Measurements from ENCODE around the gene MPPED2.
A peak's percentile ranks its signal among the peaks of the same experiment; 100 is the strongest.

MPPED2 gene, protein sequence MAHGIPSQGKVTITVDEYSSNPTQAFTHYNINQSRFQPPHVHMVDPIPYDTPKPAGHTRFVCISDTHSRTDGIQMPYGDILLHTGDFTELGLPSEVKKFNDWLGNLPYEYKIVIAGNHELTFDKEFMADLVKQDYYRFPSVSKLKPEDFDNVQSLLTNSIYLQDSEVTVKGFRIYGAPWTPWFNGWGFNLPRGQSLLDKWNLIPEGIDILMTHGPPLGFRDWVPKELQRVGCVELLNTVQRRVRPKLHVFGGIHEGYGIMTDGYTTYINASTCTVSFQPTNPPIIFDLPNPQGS

DNA sequence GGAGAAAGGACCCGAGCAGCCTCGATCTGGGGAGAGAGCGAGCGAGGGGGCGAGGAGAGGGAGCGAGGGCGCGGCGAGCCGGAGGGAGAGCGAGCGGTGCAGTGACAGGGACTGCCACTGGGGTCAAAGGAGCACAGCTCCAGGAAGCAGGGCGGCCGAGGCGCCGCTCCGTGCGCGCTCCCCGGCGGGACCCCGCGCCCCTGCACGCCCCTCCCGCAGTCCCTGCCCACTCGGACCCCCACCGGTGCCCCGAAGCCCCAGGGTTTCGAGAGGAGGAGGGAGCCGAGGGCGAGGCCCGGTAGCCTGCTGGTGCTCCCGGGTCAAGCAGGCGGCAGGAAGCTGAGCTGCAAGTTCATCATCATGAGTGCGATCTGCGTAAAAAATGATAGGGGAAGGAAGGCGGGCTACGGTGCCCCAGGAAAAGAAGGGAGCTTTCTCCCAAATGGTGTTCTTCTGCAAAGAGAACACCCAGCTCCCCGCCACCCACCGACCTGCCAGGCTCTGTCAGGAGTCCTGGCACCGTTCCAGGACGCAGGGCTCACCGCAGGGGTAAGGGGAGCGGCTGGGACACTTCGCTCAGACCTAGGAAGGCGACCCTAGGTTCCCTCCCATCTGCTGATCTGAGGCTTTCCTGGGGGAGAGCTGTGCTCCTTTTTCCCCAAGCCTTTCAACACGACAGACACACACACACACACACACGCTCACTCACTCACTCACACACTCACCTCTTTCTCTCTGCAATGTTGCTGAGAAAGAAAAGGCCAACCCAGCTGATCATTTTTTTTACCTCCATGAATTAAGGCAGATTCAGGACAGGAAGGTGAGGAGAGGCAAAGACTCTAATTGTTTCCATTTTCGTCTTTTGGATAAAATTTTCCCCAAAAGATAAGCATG is at the start of gene MPPED2:
TSS of gene MPPED2 (minus strand) at position 103 of the 894 bp plus-strand sequence. CDS start 5,980 bp downstream, outside the sequence.
- DNase-seq (ENCODE audit: insufficient read length, low spot score) (peak; percentile 59), FAIRE-seq (no peak)

DNA sequence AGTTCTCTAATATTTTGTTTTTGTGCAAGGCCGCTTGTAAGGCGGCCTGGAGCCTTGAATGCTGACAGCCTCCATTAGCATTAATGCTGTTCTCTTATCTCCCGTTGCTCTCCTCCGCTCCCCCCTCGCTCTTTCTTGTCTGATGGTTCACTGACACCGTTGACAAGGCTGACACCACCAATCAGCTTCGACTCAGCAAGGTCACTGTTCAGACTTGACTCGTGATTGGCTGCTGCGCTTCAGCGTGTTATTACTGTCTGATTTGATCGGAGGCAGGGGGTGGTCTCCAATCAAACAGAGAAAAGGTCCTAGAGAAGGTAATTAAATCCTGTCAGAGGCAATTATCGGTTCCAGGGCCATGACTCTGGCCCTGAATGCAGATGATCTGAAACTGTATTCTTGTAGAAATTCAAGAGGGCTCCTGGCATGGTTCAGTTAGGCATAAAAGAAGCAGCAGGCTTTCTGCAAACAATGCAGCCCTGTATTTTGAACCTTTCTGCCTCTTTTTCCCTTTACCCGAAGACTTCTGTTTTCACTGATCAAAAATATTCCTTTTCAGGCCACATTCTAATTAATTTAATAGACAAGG is 49.3 kb upstream of the MPPED2 start:
- DNase-seq (ENCODE audit: insufficient read length, low spot score) (no peak), FAIRE-seq (no peak)

DNA sequence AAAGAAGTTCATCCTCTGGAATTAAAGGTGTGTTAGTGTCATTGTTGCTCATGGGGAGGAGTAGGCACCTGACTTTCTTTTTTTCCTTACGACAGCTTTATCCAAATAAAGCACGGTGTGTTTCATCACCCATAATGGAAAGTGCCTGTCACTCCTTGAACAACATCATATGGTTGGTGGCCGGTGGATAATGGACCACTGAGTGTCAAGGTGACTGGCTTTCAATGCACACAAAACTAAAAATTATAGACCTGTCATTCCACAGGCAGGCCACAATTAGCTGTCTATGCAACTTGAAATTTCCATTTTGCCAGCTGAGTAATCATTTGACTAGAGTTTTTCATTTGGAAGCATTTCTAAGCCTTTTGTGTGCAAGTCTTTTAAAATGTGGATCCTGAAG is 45.0 kb upstream of the MPPED2 start:
- DNase-seq (ENCODE audit: insufficient read length, low spot score) (no peak), FAIRE-seq (no peak)

DNA sequence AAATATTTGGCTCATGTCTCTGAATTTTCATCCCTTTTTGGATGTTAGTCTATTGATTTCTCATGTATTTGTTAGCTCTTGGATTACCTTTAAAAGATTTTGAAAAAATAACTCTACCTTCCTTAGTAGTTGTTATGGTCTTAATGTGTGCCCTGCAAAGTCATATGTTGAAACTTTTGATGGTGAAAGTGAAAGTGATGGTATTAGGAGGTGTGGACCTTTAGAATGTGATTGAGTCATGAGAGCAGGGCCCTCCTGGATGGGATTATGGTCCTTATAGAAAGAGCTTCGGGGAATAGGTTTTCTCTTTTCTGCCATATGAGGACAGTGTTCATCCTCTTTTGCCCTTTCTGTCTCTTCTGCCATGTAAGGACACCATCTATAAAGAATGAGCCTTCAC is 33.6 kb upstream of the MPPED2 start:
- DNase-seq (ENCODE audit: insufficient read length, low spot score) (no peak), FAIRE-seq (no peak)

DNA sequence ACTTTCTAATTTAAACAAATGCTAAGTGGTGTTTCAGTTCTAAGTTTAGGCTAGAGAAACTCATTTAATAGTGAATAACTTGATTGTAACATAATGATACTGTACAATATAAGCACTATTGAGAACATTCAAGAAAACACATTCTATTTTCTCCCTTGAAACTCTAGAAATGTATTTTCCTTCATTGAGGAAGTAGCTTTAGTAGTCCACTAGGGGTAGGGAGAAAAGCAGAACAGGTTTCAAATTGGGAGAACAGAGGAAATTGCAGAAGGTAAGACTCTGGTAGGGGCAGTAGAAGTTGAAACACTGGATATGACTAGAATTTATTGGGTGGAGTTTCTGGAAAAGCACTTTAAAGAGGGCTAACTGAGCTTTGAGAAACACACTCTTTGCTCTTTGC is 31.6 kb upstream of the MPPED2 start:
- DNase-seq (ENCODE audit: insufficient read length, low spot score) (no peak), FAIRE-seq (no peak)

DNA sequence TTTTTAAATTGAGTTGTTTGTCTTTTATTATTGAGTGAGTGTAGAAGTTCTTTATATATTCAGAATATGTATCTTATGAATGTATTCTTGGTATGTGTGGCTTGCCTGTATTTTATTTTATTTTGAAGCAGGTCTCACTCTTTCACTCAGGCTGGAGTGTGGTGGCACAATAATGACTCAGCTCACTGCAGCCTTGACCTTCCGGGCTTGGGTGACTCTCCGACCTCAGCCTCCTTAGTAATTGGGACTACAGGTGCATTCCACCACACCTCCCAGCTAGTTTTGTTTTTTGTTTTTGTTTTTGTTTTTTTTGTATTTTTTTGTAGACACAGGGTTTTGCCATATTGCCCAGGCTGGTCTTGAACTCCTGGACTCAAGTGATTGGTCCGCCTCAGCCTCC is 24.5 kb upstream of the MPPED2 start:
- DNase-seq (ENCODE audit: insufficient read length, low spot score) = no peak
- no peak for FAIRE-seq

DNA sequence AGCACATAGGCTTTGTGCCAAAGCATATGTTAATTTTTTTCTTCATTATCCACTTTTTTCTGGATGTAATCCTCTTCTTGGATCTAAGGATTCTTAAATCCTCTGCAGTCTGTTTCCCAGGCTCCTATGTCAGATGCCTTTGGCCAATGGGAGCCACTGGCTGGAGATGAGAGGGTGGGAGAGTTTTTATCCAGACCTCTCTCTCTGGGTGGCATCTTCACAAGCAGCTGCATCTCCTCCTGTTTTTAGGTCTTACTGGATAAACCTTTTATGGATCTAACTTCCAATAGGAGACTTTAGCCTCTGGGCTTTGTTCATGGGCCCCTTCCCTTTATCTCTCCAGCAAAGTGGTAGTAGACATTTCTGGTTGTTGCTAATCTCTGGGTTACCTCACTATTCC is 22.4 kb upstream of the MPPED2 start:
- no peak for FAIRE-seq
- no peak for DNase-seq (ENCODE audit: insufficient read length, low spot score)

DNA sequence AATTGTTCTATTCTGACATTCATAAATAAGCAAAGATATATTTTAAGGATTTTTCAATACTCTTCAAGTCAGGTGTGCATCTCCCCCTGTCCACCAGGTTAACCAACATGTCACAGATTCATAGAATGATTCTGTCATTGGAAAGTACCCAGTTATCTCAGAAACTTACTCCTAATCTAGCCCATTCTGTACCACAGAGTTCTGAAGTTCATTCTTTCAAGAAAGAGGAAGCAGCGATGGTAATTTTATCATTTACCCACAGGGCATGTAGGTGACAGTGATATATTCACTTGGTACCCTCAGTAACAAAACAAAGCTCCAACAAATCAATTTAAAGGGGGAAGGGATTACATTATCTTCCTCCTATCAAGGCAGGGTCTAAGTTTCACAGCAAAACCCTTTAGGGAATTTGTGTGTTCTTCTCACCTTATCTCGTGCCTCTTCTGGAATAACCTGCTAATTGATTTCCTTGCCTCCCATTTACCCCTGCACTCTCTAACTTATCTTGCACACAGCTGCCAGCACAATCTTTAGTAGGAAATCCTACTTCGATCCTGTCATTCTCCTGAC is 19.0 kb upstream of the MPPED2 start:
- no peak for FAIRE-seq
- no peak for DNase-seq (ENCODE audit: insufficient read length, low spot score)

DNA sequence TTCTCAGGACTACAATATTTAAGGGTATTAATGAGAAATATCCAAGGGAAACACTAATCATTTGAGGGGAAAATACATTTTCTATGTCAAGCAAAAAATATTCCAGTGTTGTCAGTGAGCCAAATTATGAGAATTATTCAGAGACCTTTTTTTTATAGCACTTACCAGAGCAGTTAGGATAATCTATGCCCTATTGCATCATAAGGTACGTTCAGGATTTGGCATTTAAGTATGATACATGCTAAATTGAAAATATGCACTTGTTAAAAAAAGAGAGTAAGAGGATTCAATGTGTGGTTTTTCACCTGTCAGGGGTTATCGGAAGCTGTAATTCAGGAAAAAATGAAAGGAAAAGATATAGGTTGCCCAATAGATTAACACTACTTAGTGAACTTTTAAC is 17.2 kb upstream of the MPPED2 start:
- FAIRE-seq = no peak
- no peak for DNase-seq (ENCODE audit: insufficient read length, low spot score)

DNA sequence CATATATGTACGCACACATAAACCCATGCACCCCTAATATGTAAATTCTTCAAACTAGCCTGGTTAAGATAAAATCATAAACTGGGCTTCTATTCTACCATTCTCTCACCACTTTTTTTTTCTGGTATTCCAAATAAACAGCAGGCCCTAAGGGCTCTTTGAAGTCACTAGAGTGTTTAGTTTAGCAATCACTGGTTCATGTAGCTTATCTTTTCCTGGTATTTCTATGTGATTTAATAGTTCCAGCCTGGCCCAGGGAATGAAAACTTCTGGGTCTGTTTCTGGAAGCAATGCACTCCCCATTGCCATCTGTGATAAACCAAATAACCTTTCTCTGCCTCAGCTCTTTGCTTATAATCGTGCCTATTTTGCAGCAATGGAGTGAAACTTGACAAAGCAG is 10.7 kb upstream of the MPPED2 start:
- DNase-seq (ENCODE audit: insufficient read length, low spot score) = no peak
- FAIRE-seq = no peak

DNA sequence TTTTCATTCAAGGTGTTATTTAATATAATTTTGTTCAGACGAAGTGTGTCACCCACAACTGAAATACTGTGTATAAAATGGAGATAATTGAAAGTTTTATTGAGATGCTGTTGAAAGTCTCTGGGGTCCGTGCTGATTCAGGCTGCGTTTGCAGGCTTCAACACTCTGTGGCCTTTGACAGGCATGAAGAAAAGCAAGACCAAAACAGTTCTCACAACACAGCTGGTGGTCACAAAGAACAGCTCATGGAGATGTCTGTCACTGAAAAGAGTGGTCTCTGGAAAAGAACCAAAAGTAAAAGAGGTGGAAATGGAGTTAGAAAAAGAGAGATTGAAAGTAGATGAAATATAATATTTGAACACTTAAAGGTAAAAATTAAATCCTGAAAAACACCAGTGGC is 9.8 kb upstream of the MPPED2 start:
- no peak for FAIRE-seq

DNA sequence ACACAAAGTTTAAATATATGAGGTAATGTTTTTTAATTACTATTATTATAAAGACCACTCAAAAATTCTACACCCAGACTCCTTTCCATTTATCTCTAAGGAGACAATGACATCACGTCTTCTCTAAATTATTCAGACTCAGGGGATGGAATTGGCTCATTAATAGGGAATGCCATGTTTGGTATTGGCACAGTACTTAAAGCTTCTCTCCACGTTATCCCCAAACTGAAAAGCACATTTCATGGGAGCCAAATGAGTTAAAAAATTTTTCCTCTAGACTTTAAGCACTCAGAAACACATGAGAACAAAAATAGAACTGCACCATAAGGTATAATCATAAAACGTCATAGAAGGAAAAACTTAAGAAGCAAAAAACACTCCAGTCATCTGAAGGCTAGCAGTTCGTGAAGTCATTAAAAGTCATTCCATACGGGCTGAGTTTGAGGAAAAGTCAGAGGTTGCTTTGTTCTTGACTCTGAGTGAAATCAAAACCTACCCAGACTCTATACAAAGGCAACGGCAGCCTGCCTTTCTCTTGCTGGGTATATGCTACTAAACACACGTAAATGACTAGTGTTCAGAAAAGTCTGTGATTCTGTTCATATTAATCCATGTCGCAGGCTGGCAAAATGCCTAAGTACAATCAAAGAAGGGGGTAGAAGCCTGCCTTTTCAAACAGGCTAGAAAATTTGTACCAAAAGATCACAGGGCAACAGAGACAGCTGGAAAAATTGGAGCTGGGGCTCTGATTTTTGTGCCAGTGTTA is 8.7 kb upstream of the MPPED2 start:
- DNase-seq (ENCODE audit: insufficient read length, low spot score) (no peak), FAIRE-seq (no peak)

More for the DNA sequence above, 9.8 kb upstream of the MPPED2 start:
- DNase-seq (ENCODE audit: insufficient read length, low spot score) = no peak

DNA sequence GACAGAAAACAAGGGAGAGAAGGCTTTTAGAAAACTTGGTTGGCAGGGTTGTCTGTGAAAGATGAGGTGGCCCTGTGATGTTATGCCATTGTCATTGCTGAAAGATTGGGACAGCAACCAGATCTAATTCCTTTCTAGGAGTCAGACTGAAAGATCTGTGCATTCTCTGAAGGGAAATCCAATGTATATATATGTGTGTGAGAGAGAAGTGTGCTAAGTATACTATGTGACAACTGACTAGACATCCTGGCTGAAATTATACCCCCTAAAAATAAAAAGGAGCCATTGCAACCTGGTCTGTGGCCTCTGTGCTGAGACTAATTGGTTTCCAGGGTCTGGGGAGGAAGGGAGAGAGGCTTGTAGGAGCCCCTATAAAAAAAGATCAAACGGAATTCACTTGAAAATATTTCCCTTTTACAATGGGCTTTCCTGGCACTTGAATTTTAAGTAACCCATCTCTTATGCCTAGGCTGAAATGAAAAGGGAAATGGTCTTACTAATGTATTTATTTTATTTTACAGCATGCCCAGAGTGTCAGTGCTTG is 1.2 kb upstream of the MPPED2 start:
- DNase-seq (ENCODE audit: insufficient read length, low spot score) (no peak), FAIRE-seq (no peak)

DNA sequence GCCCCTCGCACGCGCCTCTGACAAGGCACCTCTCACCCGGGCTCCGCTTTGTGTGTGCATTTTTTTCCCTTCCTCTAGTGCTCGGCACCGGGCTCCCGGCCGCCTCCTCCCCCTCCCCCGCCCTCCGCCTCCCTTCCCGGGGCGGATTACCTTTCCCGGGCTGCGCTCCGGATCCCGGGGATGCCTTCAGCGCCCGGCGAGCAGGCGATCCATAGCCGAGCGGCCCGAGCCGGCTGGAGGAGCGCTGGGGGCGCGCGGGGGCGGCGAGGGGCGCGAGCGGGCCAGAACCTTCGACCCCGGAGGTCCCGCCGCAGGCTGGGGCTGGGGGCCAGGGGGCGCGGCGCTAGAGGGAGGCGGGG is 282 bp downstream of the MPPED2 start:
- FAIRE-seq (no peak), DNase-seq (ENCODE audit: insufficient read length, low spot score) (no peak)

DNA sequence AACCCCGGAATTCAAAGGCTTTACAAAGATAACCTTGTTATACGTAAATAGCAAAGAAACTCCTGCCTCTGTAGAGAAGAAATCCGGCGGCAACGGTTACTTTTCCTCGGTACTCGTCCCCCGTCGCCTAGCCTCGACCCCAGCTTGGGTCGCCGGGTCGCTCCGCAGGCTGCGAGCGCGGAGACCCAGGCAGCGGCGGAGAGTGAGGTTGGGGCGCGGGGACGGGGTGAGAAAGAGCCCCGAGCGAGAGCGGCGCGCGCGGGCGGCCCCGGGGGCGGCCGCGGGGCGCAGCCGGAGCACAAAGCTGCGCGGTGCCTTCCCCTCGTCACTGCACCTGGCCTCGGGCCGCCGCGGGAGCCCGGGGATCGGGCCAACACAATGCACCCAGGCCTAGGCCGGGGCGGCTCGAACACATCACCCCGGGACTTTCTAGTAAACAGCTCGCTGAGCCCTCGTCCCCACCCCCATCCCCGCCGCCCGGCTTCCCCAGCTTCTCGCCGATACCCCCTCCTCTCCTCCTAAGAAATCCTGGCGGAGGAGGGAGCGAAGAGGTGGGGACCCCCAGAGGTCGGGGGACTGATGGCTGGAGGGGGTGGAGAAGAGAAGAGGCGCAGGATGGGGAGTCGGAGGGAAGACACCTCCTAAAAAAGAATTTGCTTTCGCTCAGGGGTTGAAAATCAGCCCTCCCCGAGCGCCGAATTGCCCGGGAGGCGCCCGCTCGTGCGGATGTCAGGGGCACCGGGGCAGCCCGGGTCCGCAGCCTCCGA is 845 bp downstream of the MPPED2 start:
- DNase-seq (ENCODE audit: insufficient read length, low spot score) = no peak
- no peak for FAIRE-seq

DNA sequence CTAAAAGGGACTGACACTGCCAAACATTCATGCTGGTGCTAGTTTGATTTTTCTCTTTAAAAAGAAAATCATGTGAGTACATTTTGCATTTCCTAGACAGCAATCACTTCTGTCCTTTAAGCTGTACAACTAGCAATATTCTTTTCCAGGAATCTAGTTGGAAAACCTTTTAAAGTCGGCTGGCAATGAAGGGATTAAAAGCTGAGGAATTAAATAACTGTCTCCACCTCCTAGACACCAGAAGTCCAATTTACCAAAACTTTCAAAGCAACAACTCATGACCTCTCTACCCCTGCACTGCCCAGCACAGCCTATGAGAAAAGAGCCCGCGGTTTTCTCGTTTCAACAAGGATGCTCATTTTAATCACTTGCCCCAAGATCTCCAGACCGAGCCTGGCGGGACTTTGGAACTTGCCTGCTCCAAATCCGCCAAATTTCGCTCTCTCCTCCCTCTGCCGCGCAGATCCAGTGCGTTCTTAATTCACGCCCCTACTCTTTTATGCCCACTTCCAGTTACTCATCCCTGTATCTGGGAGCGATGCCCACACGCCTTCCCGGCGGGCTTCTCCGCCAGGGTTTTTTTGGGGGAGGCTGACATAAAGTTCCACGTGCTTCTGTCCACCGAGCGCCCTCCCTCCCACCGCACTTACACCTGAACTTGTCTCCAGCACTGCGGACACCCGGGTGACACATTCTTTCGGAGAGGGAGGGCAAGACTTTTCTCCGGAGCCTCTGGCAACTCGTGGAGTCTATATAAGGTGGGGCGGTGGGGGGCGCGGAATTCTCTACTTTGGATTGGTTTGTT is 2.5 kb downstream of the MPPED2 start:
- DNase-seq (ENCODE audit: insufficient read length, low spot score) (no peak), FAIRE-seq (no peak)

DNA sequence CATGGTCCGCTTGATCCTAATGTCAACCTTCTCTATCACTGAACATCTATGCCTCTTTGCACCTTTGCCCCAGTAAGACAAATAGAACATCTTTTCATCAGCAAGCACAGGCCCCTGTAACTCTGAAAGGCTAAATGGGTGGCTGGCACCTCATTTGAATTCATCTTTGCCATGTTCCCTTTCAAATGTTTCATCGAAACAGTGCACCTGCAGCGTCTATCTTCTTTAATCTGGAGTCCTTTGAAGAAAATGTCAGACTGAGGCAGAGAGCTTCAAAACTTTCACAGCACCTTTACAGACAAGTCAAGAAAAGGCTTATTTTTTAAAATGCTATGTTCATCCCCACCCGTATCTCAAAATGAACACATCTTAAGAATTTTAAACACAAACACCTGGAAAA is 3.4 kb downstream of the MPPED2 start:
- DNase-seq (ENCODE audit: insufficient read length, low spot score) (no peak), FAIRE-seq (no peak)

DNA sequence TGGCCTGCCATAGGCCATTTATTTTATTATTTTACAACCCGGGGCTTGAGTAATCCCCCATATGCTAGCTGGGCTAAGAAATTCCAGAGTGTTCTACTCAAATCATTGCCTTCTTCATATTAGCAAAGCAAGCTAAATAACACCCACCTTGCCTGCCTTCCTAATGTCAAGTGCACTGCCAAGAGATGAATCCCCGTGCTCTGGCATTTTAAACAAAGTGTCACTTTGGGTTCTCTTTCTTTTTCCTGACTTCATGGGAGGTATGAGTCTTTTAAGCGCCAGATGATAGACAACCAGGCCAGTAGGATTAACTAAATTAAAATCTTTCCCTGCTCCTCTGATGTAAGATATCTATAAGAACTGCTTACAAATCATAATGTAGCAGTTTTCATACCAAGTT is 4.5 kb downstream of the MPPED2 start:
- DNase-seq (ENCODE audit: insufficient read length, low spot score) (no peak), FAIRE-seq (no peak)

DNA sequence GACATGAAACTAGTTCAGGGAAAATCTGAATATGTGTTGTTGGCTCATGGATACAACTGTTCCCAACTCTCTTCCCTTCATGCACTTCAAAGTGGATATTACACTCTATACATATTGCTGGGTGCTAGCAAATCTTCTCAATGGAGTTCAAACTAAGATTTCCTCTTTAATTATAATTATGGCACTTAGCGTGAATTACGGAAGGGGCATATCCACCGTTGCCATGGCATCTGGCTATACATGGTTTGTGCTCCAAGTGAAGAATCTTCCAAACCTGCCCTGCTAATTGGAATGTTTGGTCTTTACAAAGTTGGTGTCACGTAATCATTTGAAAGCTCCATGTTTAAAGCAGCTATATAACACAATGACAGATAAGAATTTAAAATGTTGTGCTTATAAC is 5.6 kb downstream of the MPPED2 start:
- FAIRE-seq = no peak
- DNase-seq (ENCODE audit: insufficient read length, low spot score) = no peak
